ENCODE data around the gene VASH1.

Gene VASH1

GRCh38 chr14:76741074-76741473 lies 20.2 kb upstream of the VASH1 start:
- H3K36me3 ChIP-seq (ENCODE audit: control insufficient read depth, insufficient read depth, low read length), result no peaks in the 10 kb centered on the region
- no peaks in the 10 kb centered on the region for H3K4me1 ChIP-seq (ENCODE audit: control insufficient read depth, insufficient read depth, low read length)
- WGBS, 2 experiments, result 94% methylated on average over 1 of the region's 1 CpG; no CpG with 5 or more reads in 1 of the 2 experiments
- H3K27ac ChIP-seq (ENCODE audit: insufficient read depth, low read depth, low read length, poor library complexity, severe bottlenecking), result no peak overlapping the region
- no peaks in the 10 kb centered on the region for H3K9me3 ChIP-seq (ENCODE audit: control insufficient read depth, low read length)
- H3K4me3 ChIP-seq (ENCODE audit: insufficient read depth, low read depth, low read length), result no peak overlapping the region
- H3K27me3 ChIP-seq (ENCODE audit: control insufficient read depth, insufficient read depth, low read length, poor library complexity, severe bottlenecking), result no peaks in the 10 kb centered on the region

GRCh38 chr14:76742185-76742584 lies 19.1 kb upstream of the VASH1 start:
- no peak overlapping the region for H3K27ac ChIP-seq (ENCODE audit: insufficient read depth, low read depth, low read length, poor library complexity, severe bottlenecking)
- H3K4me1 ChIP-seq (ENCODE audit: control insufficient read depth, insufficient read depth, low read length), result no peaks in the 10 kb centered on the region
- no peaks in the 10 kb centered on the region for H3K27me3 ChIP-seq (ENCODE audit: control insufficient read depth, insufficient read depth, low read length, poor library complexity, severe bottlenecking)
- H3K36me3 ChIP-seq (ENCODE audit: control insufficient read depth, insufficient read depth, low read length), result no peaks in the 10 kb centered on the region
- 77 to 79% methylated on average over 6 of the region's 6 CpGs for WGBS, 2 experiments
- H3K4me3 ChIP-seq (ENCODE audit: insufficient read depth, low read depth, low read length), result no peak overlapping the region
- H3K9me3 ChIP-seq (ENCODE audit: control insufficient read depth, low read length), result no peaks in the 10 kb centered on the region

- H3K4me3 ChIP-seq (ENCODE audit: insufficient read depth, low read depth, low read length), result no peak overlapping the region
- H3K4me1 ChIP-seq (ENCODE audit: control insufficient read depth, insufficient read depth, low read length), result no peaks in the 10 kb centered on the region
- no peaks in the 10 kb centered on the region for H3K27me3 ChIP-seq (ENCODE audit: control insufficient read depth, insufficient read depth, low read length, poor library complexity, severe bottlenecking)
- H3K27ac ChIP-seq (ENCODE audit: insufficient read depth, low read depth, low read length, poor library complexity, severe bottlenecking), result no peak overlapping the region
- 83 to 90% methylated on average over 7 of the region's 7 CpGs for WGBS, 2 experiments
- no peaks in the 10 kb centered on the region for H3K9me3 ChIP-seq (ENCODE audit: control insufficient read depth, low read length)
- H3K36me3 ChIP-seq (ENCODE audit: control insufficient read depth, insufficient read depth, low read length), result no peaks in the 10 kb centered on the region
These were observed 18.3 kb upstream of the VASH1 start for GRCh38 chr14:76742966-76743365.

- Histone ChIP-seq H3K27me3 (ENCODE audit: control insufficient read depth, insufficient read depth, low read length, poor library complexity, severe bottlenecking) (no peaks in the 10 kb centered on the region), H3K4me1 (ENCODE audit: control insufficient read depth, insufficient read depth, low read length) (no peaks in the 10 kb centered on the region), H3K9me3 (ENCODE audit: control insufficient read depth, low read length) (no peaks in the 10 kb centered on the region), H3K36me3 (ENCODE audit: control insufficient read depth, insufficient read depth, low read length) (no peaks in the 10 kb centered on the region), H3K4me3 (ENCODE audit: insufficient read depth, low read depth, low read length) (no peak overlapping the region), H3K27ac (ENCODE audit: insufficient read depth, low read depth, low read length, poor library complexity, severe bottlenecking) (no peak overlapping the region)
- 56 to 61% methylated on average over 6 of the region's 6 CpGs for WGBS, 2 experiments
These were observed 8.5 kb upstream of the VASH1 start for GRCh38 chr14:76752744-76753143.

- WGBS, 2 experiments, result 89 to 94% methylated on average over 7 of the region's 7 CpGs
These were observed 7.6 kb upstream of the VASH1 start for GRCh38 chr14:76753541-76754198.

GRCh38 chr14:76754586-76754985 lies 6.7 kb upstream of the VASH1 start:
- H3K27ac ChIP-seq (ENCODE audit: insufficient read depth, low read depth, low read length, poor library complexity, severe bottlenecking), result no peak overlapping the region
- no peaks in the 10 kb centered on the region for H3K36me3 ChIP-seq (ENCODE audit: control insufficient read depth, insufficient read depth, low read length)
- WGBS, 2 experiments, result 90 to 95% methylated on average over 7 of the region's 7 CpGs
- H3K4me3 ChIP-seq (ENCODE audit: insufficient read depth, low read depth, low read length), result no peak overlapping the region
- H3K9me3 ChIP-seq (ENCODE audit: control insufficient read depth, low read length), result no peaks in the 10 kb centered on the region
- H3K4me1 ChIP-seq (ENCODE audit: control insufficient read depth, insufficient read depth, low read length), result no peaks in the 10 kb centered on the region
- H3K27me3 ChIP-seq (ENCODE audit: control insufficient read depth, insufficient read depth, low read length, poor library complexity, severe bottlenecking), result peaks cover 11% of the 10 kb centered on the region

More at GRCh38 chr14:76753541-76754198, 7.6 kb upstream of the VASH1 start:
- Histone ChIP-seq H3K9me3 (ENCODE audit: control insufficient read depth, low read length) (no peaks in the 10 kb centered on the region), H3K27me3 (ENCODE audit: control insufficient read depth, insufficient read depth, low read length, poor library complexity, severe bottlenecking) (peaks cover 4% of the 10 kb centered on the region), H3K36me3 (ENCODE audit: control insufficient read depth, insufficient read depth, low read length) (no peaks in the 10 kb centered on the region), H3K27ac (ENCODE audit: insufficient read depth, low read depth, low read length, poor library complexity, severe bottlenecking) (no peak overlapping the region), H3K4me1 (ENCODE audit: control insufficient read depth, insufficient read depth, low read length) (no peaks in the 10 kb centered on the region), H3K4me3 (ENCODE audit: insufficient read depth, low read depth, low read length) (no peak overlapping the region)

GRCh38 chr14:76755610-76756370 lies 5.5 kb upstream of the VASH1 start:
- Histone ChIP-seq H3K27ac (ENCODE audit: insufficient read depth, low read depth, low read length, poor library complexity, severe bottlenecking) (no peak overlapping the region), H3K27me3 (ENCODE audit: control insufficient read depth, insufficient read depth, low read length, poor library complexity, severe bottlenecking) (peaks cover 23% of the 10 kb centered on the region), H3K4me3 (ENCODE audit: insufficient read depth, low read depth, low read length) (no peak overlapping the region), H3K36me3 (ENCODE audit: control insufficient read depth, insufficient read depth, low read length) (no peaks in the 10 kb centered on the region), H3K4me1 (ENCODE audit: control insufficient read depth, insufficient read depth, low read length) (peaks cover 3% of the 10 kb centered on the region), H3K9me3 (ENCODE audit: control insufficient read depth, low read length) (no peaks in the 10 kb centered on the region)
- 78 to 83% methylated on average over 9 of the region's 9 CpGs for WGBS, 2 experiments

GRCh38 chr14:76756371-76756750 lies 4.9 kb upstream of the VASH1 start:
- H3K27ac ChIP-seq (ENCODE audit: insufficient read depth, low read depth, low read length, poor library complexity, severe bottlenecking), result no peak overlapping the region
- H3K4me1 ChIP-seq (ENCODE audit: control insufficient read depth, insufficient read depth, low read length), result peaks cover 5% of the 10 kb centered on the region
- peaks cover 28% of the 10 kb centered on the region for H3K27me3 ChIP-seq (ENCODE audit: control insufficient read depth, insufficient read depth, low read length, poor library complexity, severe bottlenecking)
- 93 to 94% methylated on average over 6 of the region's 6 CpGs for WGBS, 2 experiments
- no peaks in the 10 kb centered on the region for H3K36me3 ChIP-seq (ENCODE audit: control insufficient read depth, insufficient read depth, low read length)
- no peak overlapping the region for H3K4me3 ChIP-seq (ENCODE audit: insufficient read depth, low read depth, low read length)
- no peaks in the 10 kb centered on the region for H3K9me3 ChIP-seq (ENCODE audit: control insufficient read depth, low read length)

GRCh38 chr14:76759589-76759988 lies 1.7 kb upstream of the VASH1 start:
- Histone ChIP-seq H3K4me1 (ENCODE audit: control insufficient read depth, insufficient read depth, low read length) (peaks cover 11% of the 10 kb centered on the region), H3K27ac (ENCODE audit: insufficient read depth, low read depth, low read length, poor library complexity, severe bottlenecking) (no peak overlapping the region), H3K4me3 (ENCODE audit: insufficient read depth, low read depth, low read length) (no peak overlapping the region), H3K9me3 (ENCODE audit: control insufficient read depth, low read length) (no peaks in the 10 kb centered on the region), H3K27me3 (ENCODE audit: control insufficient read depth, insufficient read depth, low read length, poor library complexity, severe bottlenecking) (peaks cover 53% of the 10 kb centered on the region), H3K36me3 (ENCODE audit: control insufficient read depth, insufficient read depth, low read length) (no peaks in the 10 kb centered on the region)
- WGBS, 2 experiments, result 93% methylated on average over 4 of the region's 4 CpGs

GRCh38 chr14:76760331-76761135 lies 735 bp upstream of the VASH1 start:
- H3K27ac ChIP-seq (ENCODE audit: insufficient read depth, low read depth, low read length, poor library complexity, severe bottlenecking), result no peak overlapping the region
- no peaks in the 10 kb centered on the region for H3K9me3 ChIP-seq (ENCODE audit: control insufficient read depth, low read length)
- H3K4me3 ChIP-seq (ENCODE audit: insufficient read depth, low read depth, low read length), result peak overlapping the region; percentile 63
- H3K4me1 ChIP-seq (ENCODE audit: control insufficient read depth, insufficient read depth, low read length), result peaks cover 11% of the 10 kb centered on the region
- 62 to 66% methylated on average over 25 to 26 of the region's 26 CpGs for WGBS, 2 experiments
- peaks cover 53% of the 10 kb centered on the region for H3K27me3 ChIP-seq (ENCODE audit: control insufficient read depth, insufficient read depth, low read length, poor library complexity, severe bottlenecking)
- H3K36me3 ChIP-seq (ENCODE audit: control insufficient read depth, insufficient read depth, low read length), result no peaks in the 10 kb centered on the region
